PC-9 (cell line): ENCODE data around the gene PLXNC1.

ENCODE experiments used
- CTCF ChIP-seq: fragments of 200-600 bp; sonication (generic); conservative IDR thresholded peaks from 2 replicates; pipeline ENCODE4 v1.6.1; 2017; ENCODE audit warnings: mixed run types, antibody characterized with exemption, mild to moderate bottlenecking, moderate library complexity
- EZH2 ChIP-seq: fragments of 200-600 bp; sonication (generic); IDR thresholded peaks from 2 replicates; pipeline ENCODE4 v1.8.0; 2017; ENCODE audit warnings: antibody characterized with exemption, low read depth

GRCh38 chr12:94206886-94207285 is 58.5 kb downstream of the PLXNC1 start:
- TF ChIP-seq EZH2 (no peak), CTCF (no peak)
